GM12875 (cell line): ENCODE measurements around the gene UBE4A.

Source experiments
- H3K4me3 ChIP-seq: one replicate; pipeline ENCODE4 v1.5.1; 2011; ENCODE audit warnings: low read depth, low read length, control low read depth
- CTCF ChIP-seq: IDR thresholded peaks from 2 replicates; pipeline ENCODE4 v1.5.1; 2011; ENCODE audit warnings: low read depth, mild to moderate bottlenecking, control low read depth, inconsistent platforms, low read length, moderate library complexity, borderline replicate concordance; ENCODE audit not compliant: insufficient read depth

The UBE4A gene

GRCh38 chr11:118379497-118379896 lies 20.1 kb downstream of the UBE4A start:
- no peak for TF ChIP-seq CTCF
- no peak overlapping the region for H3K4me3 ChIP-seq

GRCh38 chr11:118380571-118380970 lies 21.2 kb downstream of the UBE4A start:
- no peak for TF ChIP-seq CTCF
- no peak overlapping the region for H3K4me3 ChIP-seq

GRCh38 chr11:118382954-118383353 lies 23.6 kb downstream of the UBE4A start:
- H3K4me3 ChIP-seq = no peak overlapping the region
- no peak for TF ChIP-seq CTCF

GRCh38 chr11:118383657-118384056 lies 24.3 kb downstream of the UBE4A start:
- TF ChIP-seq CTCF = no peak
- H3K4me3 ChIP-seq = no peak overlapping the region

GRCh38 chr11:118396097-118396501 lies 36.7 kb downstream of the UBE4A start:
- H3K4me3 ChIP-seq = no peak overlapping the region
- no peak for TF ChIP-seq CTCF

- H3K4me3 ChIP-seq = no peak overlapping the region
Observed at GRCh38 chr11:118397448-118397847, 38.0 kb downstream of the UBE4A start.

More at GRCh38 chr11:118397448-118397847, 38.0 kb downstream of the UBE4A start:
- no peak for TF ChIP-seq CTCF
